Lung (tissue), 12 donors: ENCODE results near the gene SLCO2B1. TPM values are rescaled to one million over a fixed set of nuclear protein-coding genes. Genes with fewer than 3 reads are reported as not detected.

Source experiments
- ATAC-seq: fragments of 200-7000 bp; cut with Tn5 transposase; one replicate; pipeline ENCODE4 v1.9.1; 2020; ENCODE audit warnings: moderate number of reproducible peaks; ENCODE audit not compliant: insufficient read depth, low FRiP score
- DNase-seq, 3 donors: peaks; one replicate each; pipeline ENCODE4 v3.0.0-alpha.2; 2013 to 2017
- H3K27ac ChIP-seq, 2 donors: one replicate each; pipeline ENCODE4 v1.5.1; 2013; ENCODE audit warnings: mild to moderate bottlenecking in 2 of 2, moderate library complexity in 2 of 2, control low read depth in 1 of 2, inconsistent platforms in 1 of 2, low read depth in 1 of 2, low read length in 1 of 2
- H3K27me3 ChIP-seq, 3 donors: one replicate each; pipeline ENCODE4 v1.5.1; 2013; ENCODE audit warnings: low read length in 2 of 3; ENCODE audit not compliant: control insufficient read depth in 3 of 3, insufficient read depth in 3 of 3
- H3K36me3 ChIP-seq, 4 donors: one replicate each; pipeline ENCODE4 v1.5.1; 2013; ENCODE audit warnings: low read length in 4 of 4, mild to moderate bottlenecking in 1 of 4, moderate library complexity in 1 of 4; ENCODE audit not compliant: control insufficient read depth in 4 of 4, insufficient read depth in 4 of 4
- H3K4me1 ChIP-seq, 5 donors: one replicate each; pipeline ENCODE4 v1.5.1; 2013; ENCODE audit warnings: low read length in 5 of 5, mild to moderate bottlenecking in 2 of 5, moderate library complexity in 1 of 5; ENCODE audit not compliant: control insufficient read depth in 5 of 5, insufficient read depth in 5 of 5
- H3K4me3 ChIP-seq: one replicate; pipeline ENCODE4 v1.5.1; 2013; ENCODE audit warnings: mild to moderate bottlenecking, control low read depth, moderate library complexity
- H3K9ac ChIP-seq, 2 donors: one replicate each; pipeline ENCODE4 v1.5.1; 2013; ENCODE audit warnings: low read length in 2 of 2, control low read depth in 1 of 2; ENCODE audit not compliant: insufficient read depth in 1 of 2
- H3K9me3 ChIP-seq, 4 donors: one replicate each; pipeline ENCODE4 v1.5.1; 2013; ENCODE audit warnings: low read length in 3 of 4, mild to moderate bottlenecking in 1 of 4, moderate library complexity in 1 of 4; ENCODE audit not compliant: control insufficient read depth in 4 of 4, insufficient read depth in 3 of 4
- CTCF ChIP-seq: IDR thresholded peaks from 2 replicates; pipeline ENCODE4 v1.5.1; 2012; ENCODE audit warnings: mild to moderate bottlenecking; ENCODE audit errors: control extremely low read depth, extremely low read depth
- WGBS, 2 donors: extraction: QIAGEN DNeasy Blood & Tissue Kit; methylation state at CpG; one replicate each; pipeline ENCODE4 v1.1.7; 2013; 5-methylcytosine and 5-hydroxymethylcytosine counted together
- polyA plus RNA-seq, 2 donors: library from polyadenylated mRNA; stranded (reverse); fragments of 200-250 nt; gene quantifications; one replicate each; pipeline ENCODE4 v1.2.1, GENCODE V29; 2013
- total RNA-seq, 2 donors: library from RNA; depleted of rRNA in 1 of 2; stranded (reverse); fragments of >200 nt in 1 of 2; gene quantifications; one replicate each; pipeline ENCODE4 v1.2.1, GENCODE V29; 2014 to 2021
- donor health status: control.
- donor health status: control.
- donor health status: Bipolar disorder and iron deficiency.
- donor health status: healthy.
- donor health status: DM: yes; HTN: yes; CAD: no.

Gene SLCO2B1
- total and polyA plus RNA-seq, 4 donors: 22.2 to 244 (median 55.2) TPM

- Histone ChIP-seq H3K9me3 (no peaks in the 10 kb centered on the region), H3K27ac (no peak overlapping the region), H3K27me3 (no peaks in the 10 kb centered on the region), H3K9ac (no peak overlapping the region), H3K4me1 (peaks cover 0 to 14% (median 0%) of the 10 kb centered on the region in 5 donors), H3K36me3 (peaks cover 0 to 10% (median 0%) of the 10 kb centered on the region in 4 donors), H3K4me3 (no peak overlapping the region)
- no peak for DNase-seq
- WGBS, 2 donors: 85 to 89% methylated on average over 8 of the region's 8 CpGs
- no peak for ATAC-seq
- no peak for TF ChIP-seq CTCF
Measured at GRCh38 chr11:75189911-75190310, 39.0 kb downstream of the SLCO2B1 start.

DNA sequence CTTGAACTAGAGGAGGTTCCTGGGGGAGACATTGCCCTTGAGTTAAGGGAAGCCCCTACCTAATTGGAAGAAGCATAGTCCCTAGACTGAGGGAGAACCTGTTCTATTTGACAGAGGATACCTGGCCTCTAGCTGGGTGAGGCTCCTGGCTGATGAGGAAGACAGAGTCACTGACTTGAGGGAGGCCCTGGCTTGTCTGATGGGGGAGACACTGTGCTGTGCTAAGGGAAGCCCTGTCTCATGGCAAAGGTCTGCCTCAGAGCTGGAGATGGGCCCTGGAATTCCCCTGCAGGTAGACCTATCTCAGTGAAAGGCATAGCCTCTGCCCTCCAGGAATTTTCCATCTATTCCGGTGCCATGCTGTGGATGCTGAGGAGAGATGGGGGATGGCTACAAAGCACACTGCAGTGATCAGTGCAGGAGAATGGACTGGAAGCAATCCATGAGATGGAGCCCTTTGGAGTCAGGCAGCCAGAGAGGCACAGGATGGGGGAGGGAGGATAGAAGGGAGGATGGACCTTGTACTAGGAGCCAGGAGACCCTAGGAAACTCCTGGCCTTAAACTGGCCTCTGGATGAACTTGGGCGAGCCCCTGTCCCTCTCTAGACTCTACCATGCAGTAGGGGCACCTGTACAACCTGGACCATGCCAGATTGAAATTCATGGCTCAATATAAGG is 39.9 kb downstream of the SLCO2B1 start:
- no peaks in the 10 kb centered on the region for H3K9me3 ChIP-seq
- DNase-seq (no peak), ATAC-seq (no peak)
- H3K9ac ChIP-seq: no peak overlapping the region
- no peaks in the 10 kb centered on the region for H3K27me3 ChIP-seq
- peak overlapping the region in 1 of 2 donors; percentile 7 for H3K27ac ChIP-seq
- no peak overlapping the region for H3K4me3 ChIP-seq
- WGBS, 2 donors: 87 to 91% methylated on average over 2 of the region's 2 CpGs
- H3K36me3 ChIP-seq: peaks cover 0 to 9% (median 0%) of the 10 kb centered on the region in 4 donors
- no peak for TF ChIP-seq CTCF
- H3K4me1 ChIP-seq: peaks cover 0 to 21% (median 0%) of the 10 kb centered on the region in 5 donors

- peaks cover 0 to 21% (median 0%) of the 10 kb centered on the region in 5 donors for H3K4me1 ChIP-seq
- DNase-seq (peak; percentile 21 to 38 (median 28)), ATAC-seq (no peak)
- WGBS, 2 donors: 61 to 66% methylated on average over 3 of the region's 3 CpGs
- H3K27ac ChIP-seq: peak overlapping the region in 1 of 2 donors; percentile 7
- H3K27me3 ChIP-seq: no peaks in the 10 kb centered on the region
- H3K36me3 ChIP-seq: peaks cover 0 to 9% (median 0%) of the 10 kb centered on the region in 4 donors
- no peak overlapping the region for H3K9ac ChIP-seq
- no peak overlapping the region for H3K4me3 ChIP-seq
- no peak for TF ChIP-seq CTCF
- no peaks in the 10 kb centered on the region for H3K9me3 ChIP-seq
Measured at GRCh38 chr11:75191330-75191717, 40.4 kb downstream of the SLCO2B1 start.
